Prostate gland (tissue), 2 donors: ENCODE data around the gene KCP. TPM values are rescaled to one million over a fixed set of nuclear protein-coding genes. Genes with fewer than 3 reads are reported as not detected.

Experiments used
- DNase-seq: peaks from one replicate; pipeline ENCODE4 v3.0.0-alpha.2; 2019; ENCODE audit warnings: low spot score
- H3K27ac ChIP-seq, 2 donors: fragments of 200-600 bp; sonication (generic); 2 replicates each; pipeline ENCODE4 v1.5.1; 2017 to 2019
- H3K27me3 ChIP-seq: fragments of 200-600 bp; sonication (generic); replicated peaks from 2 replicates; pipeline ENCODE4 v1.5.1; 2019; ENCODE audit not compliant: insufficient read depth
- H3K36me3 ChIP-seq, 2 donors: fragments of 200-600 bp; sonication (generic); 1 replicate in 1 of 2; 2 replicates in 1 of 2; pipeline versions ENCODE4 v1.5.1 to v1.8.1; 2017 to 2019
- H3K4me1 ChIP-seq: fragments of 200-600 bp; sonication (generic); replicated peaks from 2 replicates; pipeline ENCODE4 v1.5.1; 2019
- H3K4me3 ChIP-seq, 2 donors: fragments of 200-600 bp; sonication (generic); 2 replicates each; pipeline ENCODE4 v1.5.1; 2017 to 2019
- H3K9me3 ChIP-seq: fragments of 200-600 bp; sonication (generic); 2 replicates; pipeline ENCODE4 v1.5.1; 2017
- POLR2A ChIP-seq: fragments of 450-650 bp; IDR thresholded peaks from one replicate; pipeline ENCODE4 v1.6.1; 2016; ENCODE audit warnings: antibody characterized with exemption, mild to moderate bottlenecking
- POLR2AphosphoS5 ChIP-seq: sonication (generic); formaldehyde crosslinking; IDR thresholded peaks from one replicate; pipeline ENCODE4 v1.6.1; 2017; ENCODE audit warnings: antibody characterized with exemption
- WGBS: methylation state at CpG from one replicate; pipeline ENCODE4 v1.1.5; 2018; 5-methylcytosine and 5-hydroxymethylcytosine counted together
- intact Hi-C: fragments of 100-400 bp; cut with DNase I; formaldehyde crosslinking; loops from one replicate; pipeline ENCODE4 v1.14.2; 2022
- total RNA-seq, 2 donors: library from RNA; depleted of rRNA; stranded (reverse); fragments of >200 nt; gene quantifications; one replicate each; pipeline ENCODE4 v1.1.0, GENCODE V29; 2016
- TF ChIP-seq, protein P1 (sequence below), 4 experiments: fragments of 200-600 bp in 2 of 4; fragments of 450-650 bp in 2 of 4; sonication (generic) in 2 of 4; IDR thresholded peaks; 1 replicate in 3 of 4; 2 replicates in 1 of 4; pipeline ENCODE4 v1.5.1; 2016 to 2019; ENCODE audit warnings: antibody characterized with exemption in 4 of 4, mild to moderate bottlenecking in 2 of 4, moderate library complexity in 2 of 4

Gene KCP
- total RNA-seq, 2 donors from 2014 or later: 0.45 TPM; not detected in 1

DNA sequence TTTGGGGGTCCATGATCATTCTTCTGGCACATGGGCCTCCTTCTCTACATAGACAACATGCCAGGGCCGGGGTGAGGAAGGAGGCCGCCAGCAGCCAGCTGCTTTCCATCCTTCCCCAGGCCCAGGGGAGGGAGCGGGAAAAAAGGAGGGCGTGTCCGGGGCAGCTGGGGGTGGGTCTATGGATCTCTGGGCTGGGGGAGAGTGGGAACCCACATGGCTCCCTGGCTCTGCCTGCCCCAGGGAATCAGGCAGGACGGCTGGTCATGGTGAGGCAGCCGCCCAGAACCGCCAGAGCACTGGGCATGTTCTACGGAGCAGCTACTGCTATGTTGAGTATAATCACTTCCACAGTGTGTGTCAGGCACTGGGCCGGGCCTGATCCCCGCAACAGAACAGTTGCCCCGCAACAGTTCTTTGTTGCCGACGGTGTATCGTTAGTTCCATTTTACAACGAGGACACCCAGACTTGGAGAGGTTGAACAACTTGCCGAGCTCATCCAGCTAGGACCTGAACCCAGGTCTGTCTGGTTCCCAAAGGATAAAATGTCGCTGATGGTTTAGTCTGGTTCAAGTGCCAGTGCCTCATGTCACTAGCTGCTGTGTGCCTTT, 20.8 kb upstream of the KCP start:
- no peak overlapping the region for H3K4me3 ChIP-seq

DNA sequence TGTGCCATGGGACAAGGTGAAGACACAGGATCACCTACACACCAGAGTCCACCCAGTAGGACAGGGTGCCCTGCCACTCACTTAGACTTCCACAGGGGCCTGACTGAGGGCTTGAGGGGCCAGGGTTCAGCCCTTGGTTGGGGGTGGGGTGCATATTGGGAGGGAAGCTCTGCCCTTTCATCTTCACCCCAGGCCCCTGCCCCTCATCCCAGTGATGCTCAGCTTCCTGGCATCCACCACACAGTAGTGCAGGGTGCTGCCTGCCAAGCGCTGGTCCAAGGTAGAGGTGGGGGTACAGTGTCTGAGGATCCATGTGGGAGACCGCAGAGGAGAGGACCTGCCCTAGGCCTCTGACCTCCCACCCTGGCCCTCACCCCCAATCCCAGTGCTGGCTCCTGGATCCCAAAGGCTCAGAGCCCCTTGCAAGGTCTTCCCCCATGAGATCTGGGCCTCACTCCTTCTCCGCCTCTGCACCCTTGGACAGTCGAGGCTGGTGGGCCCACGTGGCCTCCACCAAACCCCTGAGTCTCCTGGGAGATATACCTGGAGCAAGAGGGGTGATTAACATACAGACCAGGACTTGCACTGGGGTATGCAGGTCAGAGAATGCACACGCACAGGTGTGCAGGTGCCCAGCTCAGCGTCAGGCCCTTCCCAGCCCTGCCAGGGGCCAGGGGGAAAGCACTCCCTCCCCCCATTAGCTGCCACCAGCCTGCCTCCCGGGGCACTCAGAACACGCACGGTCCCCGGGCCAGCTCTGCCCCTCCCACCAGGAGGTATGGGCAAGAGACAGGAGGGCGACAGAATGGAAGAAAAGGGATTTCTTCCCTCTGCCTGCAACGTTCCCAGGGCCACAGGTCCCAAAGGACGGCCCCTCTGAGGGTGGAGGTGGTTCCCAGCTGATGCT, 18.6 kb upstream of the KCP start:
- H3K9me3 ChIP-seq: no peaks in the 10 kb centered on the region
- H3K27ac ChIP-seq: no peak overlapping the region
- no peaks in the 10 kb centered on the region for H3K4me1 ChIP-seq
- WGBS: 79% methylated on average over 14 of the region's 14 CpGs
- no peak for DNase-seq
- no peak overlapping the region for H3K4me3 ChIP-seq
- H3K27me3 ChIP-seq: no peaks in the 10 kb centered on the region
- no peaks in the 10 kb centered on the region for H3K36me3 ChIP-seq
- intact Hi-C loops: no loop called here
- TF ChIP-seq POLR2AphosphoS5 (no peak), POLR2A (no peak)
- TF ChIP-seq, protein P1, sequence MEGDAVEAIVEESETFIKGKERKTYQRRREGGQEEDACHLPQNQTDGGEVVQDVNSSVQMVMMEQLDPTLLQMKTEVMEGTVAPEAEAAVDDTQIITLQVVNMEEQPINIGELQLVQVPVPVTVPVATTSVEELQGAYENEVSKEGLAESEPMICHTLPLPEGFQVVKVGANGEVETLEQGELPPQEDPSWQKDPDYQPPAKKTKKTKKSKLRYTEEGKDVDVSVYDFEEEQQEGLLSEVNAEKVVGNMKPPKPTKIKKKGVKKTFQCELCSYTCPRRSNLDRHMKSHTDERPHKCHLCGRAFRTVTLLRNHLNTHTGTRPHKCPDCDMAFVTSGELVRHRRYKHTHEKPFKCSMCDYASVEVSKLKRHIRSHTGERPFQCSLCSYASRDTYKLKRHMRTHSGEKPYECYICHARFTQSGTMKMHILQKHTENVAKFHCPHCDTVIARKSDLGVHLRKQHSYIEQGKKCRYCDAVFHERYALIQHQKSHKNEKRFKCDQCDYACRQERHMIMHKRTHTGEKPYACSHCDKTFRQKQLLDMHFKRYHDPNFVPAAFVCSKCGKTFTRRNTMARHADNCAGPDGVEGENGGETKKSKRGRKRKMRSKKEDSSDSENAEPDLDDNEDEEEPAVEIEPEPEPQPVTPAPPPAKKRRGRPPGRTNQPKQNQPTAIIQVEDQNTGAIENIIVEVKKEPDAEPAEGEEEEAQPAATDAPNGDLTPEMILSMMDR (IDR thresholded peaks at IDR 0.05): no peak

More for the DNA sequence above, 20.8 kb upstream of the KCP start:
- Histone ChIP-seq H3K27ac (no peak overlapping the region), H3K9me3 (no peaks in the 10 kb centered on the region), H3K36me3 (no peaks in the 10 kb centered on the region), H3K27me3 (no peaks in the 10 kb centered on the region), H3K4me1 (no peaks in the 10 kb centered on the region)
- TF ChIP-seq POLR2A: no peak
- TF ChIP-seq POLR2AphosphoS5: no peak
- TF ChIP-seq, protein P1 (IDR thresholded peaks at IDR 0.05): no peak
- WGBS: 91% methylated on average over 18 of the region's 18 CpGs
- intact Hi-C loops: no loop called here
- no peak for DNase-seq

DNA sequence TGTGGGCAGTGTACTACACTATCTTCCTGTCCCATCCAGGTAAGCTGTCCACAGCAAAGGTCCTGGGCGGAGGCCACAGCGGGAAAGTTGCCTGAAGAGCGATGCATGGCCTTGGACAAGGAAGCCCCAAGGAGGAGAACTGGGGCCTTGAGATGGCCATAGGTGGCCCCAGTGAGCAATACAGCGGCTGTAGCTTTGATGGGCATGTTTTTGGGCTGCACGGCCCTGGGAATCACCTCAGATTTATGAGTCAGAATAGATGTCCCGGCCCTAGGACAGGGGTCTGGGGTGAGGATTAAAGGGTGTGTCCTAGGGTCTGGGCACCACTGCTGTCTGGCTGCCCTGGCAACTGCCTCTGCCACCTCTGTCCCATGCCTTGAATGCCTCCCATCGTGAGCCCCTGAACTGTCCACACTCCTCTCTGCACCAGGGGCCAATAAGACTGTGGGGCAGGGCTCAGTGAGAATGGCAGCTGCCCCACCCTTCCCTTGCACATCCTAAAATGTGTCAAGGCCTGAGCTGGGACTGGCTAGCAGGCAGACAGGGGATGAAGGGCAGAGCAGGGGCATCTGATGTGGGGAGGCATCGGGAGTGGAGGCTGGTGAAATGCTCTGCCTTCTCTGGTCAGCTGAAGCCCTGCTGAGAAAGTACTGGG, 17.8 kb upstream of the KCP start:
- H3K27me3 ChIP-seq: no peaks in the 10 kb centered on the region
- TF ChIP-seq POLR2A (no peak), POLR2AphosphoS5 (no peak)
- TF ChIP-seq, protein P1 (IDR thresholded peaks at IDR 0.05): no peak
- intact Hi-C loops: no loop called here
- H3K4me1 ChIP-seq: no peaks in the 10 kb centered on the region
- H3K36me3 ChIP-seq: no peaks in the 10 kb centered on the region
- no peak overlapping the region for H3K4me3 ChIP-seq
- DNase-seq: no peak
- WGBS: 94% methylated on average over 8 of the region's 8 CpGs
- no peaks in the 10 kb centered on the region for H3K9me3 ChIP-seq
- H3K27ac ChIP-seq: no peak overlapping the region

DNA sequence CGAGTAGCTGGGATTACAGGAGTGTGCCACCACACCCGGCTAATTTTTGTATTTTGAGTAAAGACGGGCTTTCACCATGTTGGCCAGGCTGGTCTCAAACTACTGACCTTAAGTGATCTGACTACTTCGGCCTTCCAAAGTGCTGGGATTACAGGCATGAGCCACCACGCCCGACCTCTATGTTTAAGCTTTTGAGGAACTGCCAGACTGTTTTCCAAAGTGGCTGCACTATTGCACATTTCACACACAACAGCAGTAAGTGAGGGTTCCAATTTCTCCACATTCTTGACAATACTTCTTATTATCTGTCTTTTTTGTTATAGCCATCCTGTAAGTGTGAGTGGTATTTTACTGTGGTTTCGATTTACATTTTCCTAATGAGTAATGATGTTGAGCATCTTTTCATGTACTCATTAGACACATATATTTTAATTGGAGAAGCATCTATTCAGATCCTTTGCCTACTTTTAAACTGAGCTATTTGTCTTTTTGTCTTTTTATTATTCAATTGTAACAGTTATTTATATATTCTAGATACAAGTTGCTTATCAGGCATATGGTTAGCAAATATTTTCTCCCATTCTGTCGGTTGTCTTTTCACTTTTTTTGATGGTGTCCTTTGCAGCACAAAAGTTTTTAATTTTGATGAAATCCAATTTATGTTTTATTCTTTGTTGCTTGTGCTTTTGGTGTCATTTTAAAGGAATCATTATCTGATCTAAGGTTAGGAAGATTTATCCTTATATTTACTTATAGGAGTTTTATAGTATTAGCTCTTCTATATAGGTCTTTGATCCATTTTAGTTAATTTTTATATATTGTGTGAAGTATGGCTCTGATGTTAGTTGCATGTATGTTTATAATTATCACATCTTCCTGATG, 14.4 kb upstream of the KCP start:
- Histone ChIP-seq H3K36me3 (no peaks in the 10 kb centered on the region), H3K27ac (no peak overlapping the region), H3K4me3 (no peak overlapping the region), H3K4me1 (no peaks in the 10 kb centered on the region), H3K27me3 (no peaks in the 10 kb centered on the region), H3K9me3 (no peaks in the 10 kb centered on the region)
- no peak for DNase-seq
- intact Hi-C loops: no loop called here
- TF ChIP-seq POLR2AphosphoS5: no peak
- TF ChIP-seq, protein P1 (IDR thresholded peaks at IDR 0.05): no peak
- TF ChIP-seq POLR2A: no peak
- WGBS: 72% methylated on average over 8 of the region's 8 CpGs
